CD4-positive, CD25-positive, alpha-beta regulatory T cell (primary cell): ENCODE data around the gene CEP19. TPM values are rescaled to one million over a fixed set of nuclear protein-coding genes. Genes with fewer than 3 reads are reported as not detected.

Source experiments
- ATAC-seq, 2 donors: fragments of 150-1000 bp; cut with Tn5 transposase; one replicate each; pipeline ENCODE4 v1.10.0; 2021; ENCODE audit warnings: low read depth in 2 of 2, moderate number of reproducible peaks in 2 of 2, moderate library complexity in 1 of 2
- DNase-seq, 3 donors: peaks; one replicate each; pipeline versions ENCODE4 v3.0.0 to v3.0.0-alpha.2; 2012 to 2022; ENCODE audit warnings: mixed read lengths in 1 of 3
- H3K27ac ChIP-seq: one replicate; pipeline ENCODE4 v1.7.0; 2013; ENCODE audit warnings: mild to moderate bottlenecking, low read length; ENCODE audit not compliant: insufficient read depth, poor library complexity, severe bottlenecking
- H3K27me3 ChIP-seq: one replicate; pipeline ENCODE4 v1.7.0; 2013; ENCODE audit warnings: low read length; ENCODE audit not compliant: control insufficient read depth, insufficient read depth
- H3K36me3 ChIP-seq: one replicate; pipeline ENCODE4 v1.7.0; 2013; ENCODE audit warnings: mild to moderate bottlenecking, low read length, moderate library complexity; ENCODE audit not compliant: control insufficient read depth, insufficient read depth
- H3K4me1 ChIP-seq: 2 replicates; pipeline ENCODE4 v1.7.0; 2013; ENCODE audit warnings: mild to moderate bottlenecking, low read length; ENCODE audit not compliant: insufficient read depth, control insufficient read depth, poor library complexity, severe bottlenecking
- H3K4me3 ChIP-seq: one replicate; pipeline ENCODE4 v1.7.0; 2013; ENCODE audit warnings: low read depth, mild to moderate bottlenecking, low read length, moderate library complexity
- H3K9me3 ChIP-seq, 2 experiments: 1 replicate in 1 of 2; 2 replicates in 1 of 2; pipeline ENCODE4 v1.7.0; 2013; ENCODE audit warnings: low read length in 2 of 2, mild to moderate bottlenecking in 1 of 2, moderate library complexity in 1 of 2; ENCODE audit not compliant: control insufficient read depth in 2 of 2
- H3K27ac Mint-ChIP-seq, 3 donors: one replicate each; pipeline ENCODE4 v1.8.0; 2020 to 2022; ENCODE audit warnings: mild to moderate bottlenecking in 3 of 3, mixed read lengths in 3 of 3, moderate library complexity in 2 of 3
- H3K27me3 Mint-ChIP-seq: one replicate; pipeline ENCODE4 v1.8.0; 2022; ENCODE audit warnings: mild to moderate bottlenecking, mixed read lengths
- H3K36me3 Mint-ChIP-seq: one replicate; pipeline ENCODE4 v1.8.0; 2020; ENCODE audit warnings: mixed read lengths
- H3K4me1 Mint-ChIP-seq, 4 donors: one replicate each; pipeline ENCODE4 v1.8.0; 2020 to 2022; ENCODE audit warnings: mixed read lengths in 4 of 4, mild to moderate bottlenecking in 1 of 4
- H3K4me3 Mint-ChIP-seq, 4 donors: one replicate each; pipeline ENCODE4 v1.8.0; 2020 to 2022; ENCODE audit warnings: mild to moderate bottlenecking in 4 of 4, mixed read lengths in 4 of 4, moderate library complexity in 3 of 4
- H3K9me3 Mint-ChIP-seq, 7 donors: one replicate each; pipeline ENCODE4 v1.8.0; 2020 to 2022; ENCODE audit warnings: mixed read lengths in 7 of 7, mild to moderate bottlenecking in 3 of 7, moderate library complexity in 2 of 7
- polyA plus RNA-seq, 4 donors: library from polyadenylated mRNA; unstranded; fragments of 300-500 nt; fragmentation: Illumina TruSeq; gene quantifications; one replicate each; pipeline ENCODE4 v1.2.3, GENCODE V29; 2021
- total RNA-seq: library from RNA; stranded (reverse); gene quantifications from one replicate; pipeline ENCODE4 v1.2.3, GENCODE V29; 2022

Gene CEP19
- total and polyA plus RNA-seq, 5 donors from 2014 or later: 1.9 to 6.2 (median 5.2) TPM

- Mint-ChIP-seq H3K27me3 (no peaks in the 10 kb centered on the region), H3K4me1 (peaks cover 5 to 20% (median 9%) of the 10 kb centered on the region in 4 donors), H3K27ac (peak overlapping the region; percentile 5 to 71 (median 28)), H3K9me3 (no peaks in the 10 kb centered on the region), H3K4me3 (peak overlapping the region in 2 of 4 donors; percentile 34 to 77), H3K36me3 (peaks cover 6% of the 10 kb centered on the region)
- H3K4me1 ChIP-seq: no peaks in the 10 kb centered on the region
- ATAC-seq (no peak), DNase-seq (peak in 1 of 3 donors; percentile 26)
- H3K4me3 ChIP-seq: no peak overlapping the region
- no peak overlapping the region for H3K27ac ChIP-seq
- H3K9me3 ChIP-seq: no peaks in the 10 kb centered on the region
- H3K27me3 ChIP-seq: no peaks in the 10 kb centered on the region
- no peaks in the 10 kb centered on the region for H3K36me3 ChIP-seq
Measured at GRCh38 chr3:196670339-196670738, 41.7 kb downstream of the CEP19 start.

DNA sequence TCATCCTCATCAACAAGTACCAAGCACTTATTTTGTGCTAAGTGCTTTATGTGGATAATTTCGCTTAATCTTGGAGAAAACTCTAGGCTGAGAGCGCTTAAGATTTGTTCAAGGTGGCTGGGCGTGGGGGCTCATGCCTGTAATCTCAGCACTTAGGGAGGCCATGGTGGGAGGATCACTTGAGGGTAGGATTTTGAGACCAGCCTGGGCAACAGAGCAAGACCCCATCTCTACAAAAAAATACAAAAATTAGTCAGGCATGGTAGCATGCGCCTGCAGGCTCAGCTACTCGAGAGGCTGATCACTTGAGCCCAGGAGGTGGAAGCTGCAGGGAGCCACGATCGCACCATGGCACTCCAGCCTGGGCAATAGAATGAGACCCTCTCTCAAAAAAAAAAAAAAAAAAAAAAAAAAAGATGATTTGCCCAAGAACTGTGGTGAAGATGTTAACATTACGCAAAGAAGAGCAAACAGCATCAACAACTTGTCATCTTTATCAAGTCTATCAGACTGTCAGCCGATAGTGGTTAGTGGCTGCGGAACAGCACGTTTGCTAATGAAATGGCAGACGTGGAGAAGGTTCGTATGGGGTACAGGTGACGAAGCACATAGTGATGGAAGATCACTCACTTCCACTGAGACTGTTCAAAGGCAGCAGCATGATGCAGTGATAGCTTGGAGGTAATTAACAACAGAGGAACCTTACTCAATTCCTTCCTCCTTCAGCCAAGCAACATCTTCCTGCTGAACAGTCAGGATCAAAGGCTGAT lies 44.8 kb downstream of the CEP19 start:
- DNase-seq (no peak), ATAC-seq (no peak)
- H3K27me3 ChIP-seq: no peaks in the 10 kb centered on the region
- peaks cover 5 to 15% (median 9%) of the 10 kb centered on the region in 4 donors for H3K4me1 Mint-ChIP-seq
- peaks cover 6% of the 10 kb centered on the region for H3K36me3 Mint-ChIP-seq
- no peak overlapping the region for H3K4me3 Mint-ChIP-seq
- H3K27me3 Mint-ChIP-seq: no peaks in the 10 kb centered on the region
- no peaks in the 10 kb centered on the region for H3K9me3 Mint-ChIP-seq
- H3K36me3 ChIP-seq: no peaks in the 10 kb centered on the region
- no peak overlapping the region for H3K27ac ChIP-seq
- H3K9me3 ChIP-seq: no peaks in the 10 kb centered on the region
- H3K27ac Mint-ChIP-seq: no peak overlapping the region
- H3K4me3 ChIP-seq: no peak overlapping the region
- no peaks in the 10 kb centered on the region for H3K4me1 ChIP-seq

- H3K27ac Mint-ChIP-seq: peak overlapping the region in 2 of 3 donors; percentile 65 to 91
- H3K9me3 Mint-ChIP-seq: no peaks in the 10 kb centered on the region
- no peaks in the 10 kb centered on the region for H3K4me1 ChIP-seq
- peaks cover 2% of the 10 kb centered on the region for H3K36me3 ChIP-seq
- no peaks in the 10 kb centered on the region for H3K27me3 Mint-ChIP-seq
- no peak for ATAC-seq
- no peak for DNase-seq
- H3K4me1 Mint-ChIP-seq: peaks cover 0 to 10% (median 5%) of the 10 kb centered on the region in 4 donors
- H3K4me3 ChIP-seq: no peak overlapping the region
- H3K4me3 Mint-ChIP-seq: no peak overlapping the region
- H3K27ac ChIP-seq: no peak overlapping the region
- H3K9me3 ChIP-seq: no peaks in the 10 kb centered on the region
- H3K36me3 Mint-ChIP-seq: peaks cover 6% of the 10 kb centered on the region
- H3K27me3 ChIP-seq: no peaks in the 10 kb centered on the region
Measured at GRCh38 chr3:196666001-196666867, 45.8 kb downstream of the CEP19 start.

DNA sequence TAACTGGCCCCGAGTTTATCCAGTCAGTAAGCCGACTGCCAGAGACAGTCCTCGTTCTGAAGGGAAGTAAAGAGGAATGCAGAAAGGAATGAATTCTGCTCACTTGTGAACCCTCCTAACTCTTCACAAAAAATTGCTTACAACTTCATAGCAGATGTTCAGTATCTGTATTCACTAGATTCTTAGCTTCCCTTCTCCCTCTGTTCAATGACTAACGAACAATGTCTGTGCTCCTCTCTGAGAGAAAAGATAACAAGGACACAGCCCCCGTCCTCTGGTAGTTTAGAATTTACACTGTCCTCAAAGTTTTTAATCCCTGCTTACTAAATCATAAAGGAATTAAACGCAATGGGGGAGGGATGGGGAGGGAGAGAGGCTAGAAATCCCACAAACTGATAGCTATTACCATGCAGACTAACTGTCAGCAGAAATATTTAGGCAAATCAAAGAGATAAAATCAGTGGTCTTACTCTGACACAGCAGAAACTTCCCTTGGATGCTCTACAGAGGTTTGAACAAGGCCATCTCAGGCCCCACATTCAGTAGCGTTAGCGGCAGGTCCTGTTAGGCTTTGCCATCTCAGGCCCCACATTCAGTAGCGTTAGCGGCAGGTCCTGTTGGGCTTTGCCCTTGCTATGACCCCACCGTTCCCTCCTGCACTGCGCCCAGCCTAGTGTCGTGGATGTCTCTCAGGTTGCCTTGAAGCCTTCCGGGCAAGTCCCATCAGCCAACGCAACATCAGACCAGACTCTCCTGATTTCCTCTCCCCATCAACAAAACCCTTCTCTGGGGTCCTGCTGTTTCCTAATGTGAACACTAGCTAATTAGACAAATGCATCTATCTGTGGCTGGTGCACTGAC lies 49.1 kb downstream of the CEP19 start:
- DNase-seq: no peak
- Mint-ChIP-seq H3K27me3 (no peaks in the 10 kb centered on the region), H3K36me3 (peaks cover 13% of the 10 kb centered on the region), H3K4me1 (peaks cover 0 to 3% (median under 1%) of the 10 kb centered on the region in 4 donors), H3K27ac (no peak overlapping the region), H3K4me3 (no peak overlapping the region), H3K9me3 (no peaks in the 10 kb centered on the region)
- no peaks in the 10 kb centered on the region for H3K4me1 ChIP-seq
- no peak for ATAC-seq
- H3K27me3 ChIP-seq: no peaks in the 10 kb centered on the region
- no peaks in the 10 kb centered on the region for H3K9me3 ChIP-seq
- H3K27ac ChIP-seq: no peak overlapping the region
- peaks cover 25% of the 10 kb centered on the region for H3K36me3 ChIP-seq
- H3K4me3 ChIP-seq: no peak overlapping the region

DNA sequence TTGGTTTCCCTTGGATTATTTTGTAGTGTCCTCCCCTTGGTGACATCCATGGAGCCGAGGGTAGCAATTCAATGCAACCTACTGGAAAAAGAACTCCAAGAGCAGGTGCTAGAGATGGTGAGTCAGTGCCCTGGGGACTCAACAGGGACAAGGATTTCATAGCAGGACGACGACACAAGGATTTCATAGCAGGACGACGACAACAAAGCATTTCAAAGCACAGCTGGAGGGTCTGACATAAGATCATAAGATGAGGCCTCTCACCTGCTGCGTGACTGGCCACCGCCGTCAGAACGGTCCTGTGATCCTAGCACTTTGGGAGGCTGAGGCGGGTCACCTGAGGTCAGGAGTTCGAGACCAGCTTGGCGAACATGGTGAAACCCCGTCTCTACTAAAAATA lies 50.0 kb downstream of the CEP19 start:
- Histone ChIP-seq H3K27me3 (no peaks in the 10 kb centered on the region), H3K36me3 (peaks cover 33% of the 10 kb centered on the region), H3K27ac (no peak overlapping the region), H3K4me1 (no peaks in the 10 kb centered on the region), H3K9me3 (no peaks in the 10 kb centered on the region), H3K4me3 (no peak overlapping the region)
- Mint-ChIP-seq H3K27me3 (no peaks in the 10 kb centered on the region), H3K36me3 (peaks cover 18% of the 10 kb centered on the region), H3K4me3 (no peak overlapping the region), H3K4me1 (peaks cover 0 to 5% (median 0%) of the 10 kb centered on the region in 4 donors), H3K27ac (no peak overlapping the region), H3K9me3 (no peaks in the 10 kb centered on the region)
- ATAC-seq (no peak), DNase-seq (no peak)

DNA sequence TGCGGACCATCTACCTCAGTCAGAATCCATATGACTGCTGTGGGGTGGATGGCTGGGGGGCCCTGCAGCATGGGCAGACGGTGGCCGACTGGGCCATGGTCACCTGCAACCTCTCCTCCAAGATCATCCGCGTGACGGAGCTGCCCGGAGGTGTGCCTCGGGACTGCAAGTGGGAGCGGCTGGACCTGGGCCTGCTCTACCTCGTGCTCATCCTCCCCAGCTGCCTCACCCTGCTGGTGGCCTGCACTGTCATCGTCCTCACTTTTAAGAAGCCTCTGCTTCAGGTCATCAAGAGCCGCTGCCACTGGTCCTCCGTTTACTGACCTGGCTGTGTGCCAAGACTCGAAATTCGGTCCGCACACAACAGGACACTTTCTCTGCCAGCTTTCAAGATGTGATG lies 50.6 kb downstream of the CEP19 start:
- Mint-ChIP-seq H3K36me3 (peaks cover 20% of the 10 kb centered on the region), H3K27ac (no peak overlapping the region), H3K4me3 (no peak overlapping the region), H3K27me3 (no peaks in the 10 kb centered on the region), H3K4me1 (peaks cover 0 to 5% (median 0%) of the 10 kb centered on the region in 4 donors), H3K9me3 (no peaks in the 10 kb centered on the region)
- no peak for DNase-seq
- no peak for ATAC-seq
- no peak overlapping the region for H3K27ac ChIP-seq
- H3K27me3 ChIP-seq: no peaks in the 10 kb centered on the region
- H3K4me3 ChIP-seq: no peak overlapping the region
- peaks cover 40% of the 10 kb centered on the region for H3K36me3 ChIP-seq
- H3K4me1 ChIP-seq: no peaks in the 10 kb centered on the region
- no peaks in the 10 kb centered on the region for H3K9me3 ChIP-seq

DNA sequence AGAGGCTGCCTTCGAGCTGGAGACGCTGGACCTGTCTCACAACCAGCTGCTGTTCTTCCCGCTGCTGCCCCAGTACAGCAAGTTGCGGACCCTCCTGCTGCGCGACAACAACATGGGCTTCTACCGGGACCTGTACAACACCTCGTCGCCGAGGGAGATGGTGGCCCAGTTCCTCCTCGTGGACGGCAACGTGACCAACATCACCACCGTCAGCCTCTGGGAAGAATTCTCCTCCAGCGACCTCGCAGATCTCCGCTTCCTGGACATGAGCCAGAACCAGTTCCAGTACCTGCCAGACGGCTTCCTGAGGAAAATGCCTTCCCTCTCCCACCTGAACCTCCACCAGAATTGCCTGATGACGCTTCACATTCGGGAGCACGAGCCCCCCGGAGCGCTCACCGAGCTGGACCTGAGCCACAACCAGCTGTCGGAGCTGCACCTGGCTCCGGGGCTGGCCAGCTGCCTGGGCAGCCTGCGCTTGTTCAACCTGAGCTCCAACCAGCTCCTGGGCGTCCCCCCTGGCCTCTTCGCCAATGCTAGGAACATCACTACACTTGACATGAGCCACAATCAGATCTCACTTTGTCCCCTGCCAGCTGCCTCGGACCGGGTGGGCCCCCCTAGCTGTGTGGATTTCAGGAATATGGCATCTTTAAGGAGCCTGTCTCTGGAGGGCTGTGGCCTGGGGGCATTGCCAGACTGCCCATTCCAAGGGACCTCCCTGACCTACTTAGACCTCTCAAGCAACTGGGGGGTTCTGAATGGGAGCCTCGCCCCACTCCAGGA lies 51.5 kb downstream of the CEP19 start:
- ATAC-seq (no peak), DNase-seq (no peak)
- Histone ChIP-seq H3K4me3 (no peak overlapping the region), H3K9me3 (no peaks in the 10 kb centered on the region), H3K36me3 (peaks cover 48% of the 10 kb centered on the region), H3K27ac (no peak overlapping the region), H3K27me3 (no peaks in the 10 kb centered on the region), H3K4me1 (no peaks in the 10 kb centered on the region)
- Mint-ChIP-seq H3K27me3 (no peaks in the 10 kb centered on the region), H3K4me1 (peaks cover 0 to 5% (median 0%) of the 10 kb centered on the region in 4 donors), H3K4me3 (no peak overlapping the region), H3K9me3 (no peaks in the 10 kb centered on the region), H3K27ac (no peak overlapping the region), H3K36me3 (peaks cover 19% of the 10 kb centered on the region)
